IMR-90 (cell line): ENCODE results near the gene IL34. TPM values are rescaled to one million over a fixed set of nuclear protein-coding genes. Genes with fewer than 3 reads are reported as not detected.
A peak's percentile ranks its signal among the peaks of the same experiment; 100 is the strongest.

Source experiments
- ATAC-seq: fragments of 200-7000 bp; cut with Tn5 transposase; 2 replicates; pipeline ENCODE4 v1.9.1; 2020; ENCODE audit warnings: low read depth, mild to moderate bottlenecking, moderate library complexity
- BruUV-seq: library from RNA; stranded (reverse); fragments of 400-500 nt; replicated peaks from 2 replicates; lab custom pipeline; 2021; lab: Mats Ljungman, UMichigan
- CTCF ChIA-PET: fragments of 300-600 bp; formaldehyde crosslinking; extraction: SDS; loops from one replicate; lab custom pipeline; 2021; ENCODE audit warnings: antibody characterized with exemption; lab: Yijun Ruan, JAX
- POLR2A ChIA-PET: fragments of 300-600 bp; sonication (Branson Sonifier 250); formaldehyde crosslinking; loops from one replicate; lab custom pipeline; 2022; ENCODE audit warnings: antibody characterized with exemption; ENCODE audit not compliant: unreplicated experiment; lab: Charles Lee
- DNase-seq: peaks from one replicate; pipeline ENCODE4 v3.0.0; 2013
- H2AFZ ChIP-seq: replicated peaks from 2 replicates; pipeline ENCODE3; 2013; ENCODE audit warnings: low read length, mild to moderate bottlenecking; ENCODE audit not compliant: poor library complexity
- H2AK5ac ChIP-seq: 2 replicates; pipeline ENCODE4 v1.6.1; 2013; ENCODE audit warnings: low read depth, low read length, inconsistent platforms
- H2AK9ac ChIP-seq: replicated peaks from 2 replicates; pipeline ENCODE3; 2013; ENCODE audit warnings: mild to moderate bottlenecking, low read depth, low read length, moderate library complexity; ENCODE audit not compliant: poor library complexity
- H2BK120ac ChIP-seq: 2 replicates; pipeline ENCODE4 v1.6.1; 2013; ENCODE audit warnings: low read depth, low read length, inconsistent platforms
- H2BK15ac ChIP-seq: 3 replicates; pipeline ENCODE4 v1.6.1; 2013; ENCODE audit warnings: low read depth, low read length, inconsistent platforms
- H2BK20ac ChIP-seq: 2 replicates; pipeline ENCODE4 v1.6.1; 2013; ENCODE audit warnings: low read depth, mild to moderate bottlenecking, inconsistent platforms, low read length, moderate library complexity
- H2BK5ac ChIP-seq: 2 replicates; pipeline ENCODE4 v1.6.1; 2013; ENCODE audit warnings: mild to moderate bottlenecking, low read depth, low read length, inconsistent platforms; ENCODE audit not compliant: poor library complexity, severe bottlenecking
- H3K14ac ChIP-seq: replicated peaks from 2 replicates; pipeline ENCODE4 v1.6.1; 2013; ENCODE audit warnings: low read depth, low read length, inconsistent platforms
- H3K18ac ChIP-seq: 2 replicates; pipeline ENCODE4 v1.6.1; 2013; ENCODE audit warnings: low read depth, low read length, control low read depth
- H3K23ac ChIP-seq: 2 replicates; pipeline ENCODE4 v1.6.1; 2013; ENCODE audit warnings: low read depth, low read length, inconsistent platforms
- H3K27ac ChIP-seq: 2 replicates; pipeline ENCODE4 v1.5.1; 2013; ENCODE audit warnings: mild to moderate bottlenecking, control low read depth, low read length; ENCODE audit not compliant: insufficient read depth
- H3K27me3 ChIP-seq: 2 replicates; pipeline ENCODE4 v1.6.1; 2013; ENCODE audit warnings: low read length; ENCODE audit not compliant: control insufficient read depth, insufficient read depth
- H3K36me3 ChIP-seq: 2 replicates; pipeline ENCODE4 v1.6.1; 2013; ENCODE audit warnings: low read length, mixed read lengths; ENCODE audit not compliant: control insufficient read depth, insufficient read depth
- H3K4ac ChIP-seq: 2 replicates; pipeline ENCODE4 v1.6.1; 2013; ENCODE audit warnings: low read depth, low read length, inconsistent platforms
- H3K4me1 ChIP-seq: 2 replicates; pipeline ENCODE4 v1.6.1; 2013; ENCODE audit warnings: low read length, mixed read lengths; ENCODE audit not compliant: control insufficient read depth, insufficient read depth
- H3K4me2 ChIP-seq: 2 replicates; pipeline ENCODE4 v1.6.1; 2013; ENCODE audit warnings: low read depth, mild to moderate bottlenecking, control low read depth, low read length, moderate library complexity
- H3K4me3 ChIP-seq: 2 replicates; pipeline ENCODE4 v1.5.1; 2013; ENCODE audit warnings: low read depth, mild to moderate bottlenecking, control low read depth, low read length, moderate library complexity; ENCODE audit not compliant: insufficient read depth
- H3K56ac ChIP-seq: 2 replicates; pipeline ENCODE4 v1.6.1; 2013; ENCODE audit warnings: low read length, inconsistent platforms; ENCODE audit not compliant: insufficient read depth; ENCODE audit errors: extremely low read depth
- H3K79me1 ChIP-seq, 2 experiments: 2 replicates each; pipeline ENCODE4 v1.6.1; 2013; ENCODE audit warnings: low read length in 2 of 2, inconsistent platforms in 1 of 2, low read depth in 1 of 2
- H3K9ac ChIP-seq: 2 replicates; pipeline ENCODE4 v1.6.1; 2013; ENCODE audit warnings: low read depth, low read length, control low read depth
- H3K9me1 ChIP-seq: 2 replicates; pipeline ENCODE4 v1.6.1; 2013; ENCODE audit warnings: low read length, inconsistent platforms; ENCODE audit not compliant: insufficient read depth
- H3K9me3 ChIP-seq: 2 replicates; pipeline ENCODE4 v1.6.1; 2013; ENCODE audit warnings: low read length; ENCODE audit not compliant: control insufficient read depth, insufficient read depth
- H4K20me1 ChIP-seq: 2 replicates; pipeline ENCODE4 v1.6.1; 2013; ENCODE audit warnings: low read length, inconsistent platforms; ENCODE audit not compliant: insufficient read depth
- H4K5ac ChIP-seq: 2 replicates; pipeline ENCODE4 v1.6.1; 2013; ENCODE audit warnings: mild to moderate bottlenecking, low read depth, low read length, control low read depth
- H4K8ac ChIP-seq, 2 experiments: 2 replicates each; pipeline ENCODE4 v1.6.1; 2013; ENCODE audit warnings: low read depth in 2 of 2, low read length in 2 of 2, control low read depth in 1 of 2, inconsistent platforms in 1 of 2
- H4K91ac ChIP-seq: 2 replicates; pipeline ENCODE4 v1.6.1; 2013; ENCODE audit warnings: low read depth, low read length, inconsistent platforms; ENCODE audit not compliant: insufficient read depth
- BHLHE40 ChIP-seq: fragments of 150-350 bp; IDR thresholded peaks from 2 replicates; pipeline ENCODE4 v1.6.1; 2016; ENCODE audit warnings: mild to moderate bottlenecking, low read depth, low read length
- MAFK ChIP-seq: IDR thresholded peaks from 2 replicates; pipeline ENCODE4 v1.6.1; 2012; ENCODE audit warnings: low read depth, low read length, improper control_type of control experiment
- MXI1 ChIP-seq: IDR thresholded peaks from 2 replicates; pipeline ENCODE4 v1.6.1; 2012; ENCODE audit warnings: low read depth, mild to moderate bottlenecking, low read length, moderate library complexity, borderline replicate concordance
- RFX5 ChIP-seq: IDR thresholded peaks from 2 replicates; pipeline ENCODE4 v1.8.0; 2012; ENCODE audit warnings: low read depth, mild to moderate bottlenecking, low read length, moderate library complexity
- WGBS, 2 experiments: methylation state at CpG; one replicate each; pipeline versions ENCODE4 v1.1.5 to v1.1.7; 2013; ENCODE audit warnings: missing lambda C conversion rate in 2 of 2; ENCODE audit not compliant: insufficient read length in 1 of 2; ENCODE audit errors: extremely low coverage in 2 of 2; 5-methylcytosine and 5-hydroxymethylcytosine counted together
- dilution Hi-C: fragments of 300-500 bp; cut with HindIII; formaldehyde crosslinking; loops from one replicate; pipeline ENCODE4 v1.14.3; 2018; ENCODE audit warnings: low sequenced_read_pairs; ENCODE audit not compliant: unreplicated experiment
- in situ Hi-C: fragments of 300-500 bp; cut with MboI; formaldehyde crosslinking; loops from 3 replicates; pipeline ENCODE4 v1.14.3; 2019; ENCODE audit warnings: low sequenced_read_pairs, inconsistent platforms, mixed read lengths
- intact Hi-C: fragments of 100-400 bp; cut with micrococcal nuclease; formaldehyde crosslinking; loops from 2 replicates; pipeline ENCODE4 v1.10.0; 2022
- polyA plus RNA-seq, 3 experiments: library from polyadenylated mRNA; depleted of rRNA; stranded (reverse); fragments of >200 nt; gene quantifications; 2 replicates each; pipeline ENCODE4 v1.2.3, GENCODE V29; 2012; ENCODE audit warnings: low replicate concordance in 1 of 3
- total RNA-seq: library from RNA; depleted of rRNA; stranded (reverse); fragments of >200 nt; gene quantifications from 2 replicates; pipeline ENCODE4 v1.2.3, GENCODE V29; 2012
- TF ChIP-seq, protein P1 (sequence below): fragments of 150-350 bp; IDR thresholded peaks from 2 replicates; pipeline ENCODE4 v1.6.1; 2016; ENCODE audit warnings: low read depth, mild to moderate bottlenecking, low read length, moderate library complexity, borderline replicate concordance
- TF ChIP-seq, protein P2 (sequence below): fragments of 150-350 bp; IDR thresholded peaks from 2 replicates; pipeline ENCODE4 v1.6.1; 2017; ENCODE audit warnings: mild to moderate bottlenecking, antibody characterized with exemption, low read length, low read depth

Gene IL34
- total and polyA plus RNA-seq, 2 of the 4 experiments (the other 2 are of a cell fraction) = 1.3 to 2.5 TPM

DNA sequence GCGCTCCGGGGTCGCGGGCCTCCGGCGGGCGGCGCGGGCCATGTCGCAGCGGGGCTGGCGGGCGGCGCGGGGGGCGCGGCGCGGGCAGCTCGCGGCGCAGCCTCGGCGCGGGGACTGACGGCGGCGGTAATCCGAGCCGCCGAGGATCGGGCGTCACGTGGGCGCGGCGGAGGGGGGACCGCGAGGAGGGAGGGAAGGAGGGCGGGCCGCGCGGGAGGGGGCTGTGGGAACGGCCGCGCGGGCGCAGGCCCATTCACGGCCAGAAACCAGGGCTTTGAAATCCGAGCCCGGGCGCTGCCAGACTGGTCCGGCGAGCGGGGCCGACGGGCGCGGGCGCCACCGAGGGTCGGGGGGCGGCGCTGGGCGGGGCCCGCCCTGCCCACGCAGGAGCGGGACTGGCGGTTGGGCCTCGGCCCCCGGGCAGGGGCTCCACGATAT lies 39.6 kb downstream of the IL34 start, which contains the start of gene MTSS2 (continued):
- TF ChIP-seq, protein P1, sequence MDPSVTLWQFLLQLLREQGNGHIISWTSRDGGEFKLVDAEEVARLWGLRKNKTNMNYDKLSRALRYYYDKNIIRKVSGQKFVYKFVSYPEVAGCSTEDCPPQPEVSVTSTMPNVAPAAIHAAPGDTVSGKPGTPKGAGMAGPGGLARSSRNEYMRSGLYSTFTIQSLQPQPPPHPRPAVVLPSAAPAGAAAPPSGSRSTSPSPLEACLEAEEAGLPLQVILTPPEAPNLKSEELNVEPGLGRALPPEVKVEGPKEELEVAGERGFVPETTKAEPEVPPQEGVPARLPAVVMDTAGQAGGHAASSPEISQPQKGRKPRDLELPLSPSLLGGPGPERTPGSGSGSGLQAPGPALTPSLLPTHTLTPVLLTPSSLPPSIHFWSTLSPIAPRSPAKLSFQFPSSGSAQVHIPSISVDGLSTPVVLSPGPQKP = no peak

DNA sequence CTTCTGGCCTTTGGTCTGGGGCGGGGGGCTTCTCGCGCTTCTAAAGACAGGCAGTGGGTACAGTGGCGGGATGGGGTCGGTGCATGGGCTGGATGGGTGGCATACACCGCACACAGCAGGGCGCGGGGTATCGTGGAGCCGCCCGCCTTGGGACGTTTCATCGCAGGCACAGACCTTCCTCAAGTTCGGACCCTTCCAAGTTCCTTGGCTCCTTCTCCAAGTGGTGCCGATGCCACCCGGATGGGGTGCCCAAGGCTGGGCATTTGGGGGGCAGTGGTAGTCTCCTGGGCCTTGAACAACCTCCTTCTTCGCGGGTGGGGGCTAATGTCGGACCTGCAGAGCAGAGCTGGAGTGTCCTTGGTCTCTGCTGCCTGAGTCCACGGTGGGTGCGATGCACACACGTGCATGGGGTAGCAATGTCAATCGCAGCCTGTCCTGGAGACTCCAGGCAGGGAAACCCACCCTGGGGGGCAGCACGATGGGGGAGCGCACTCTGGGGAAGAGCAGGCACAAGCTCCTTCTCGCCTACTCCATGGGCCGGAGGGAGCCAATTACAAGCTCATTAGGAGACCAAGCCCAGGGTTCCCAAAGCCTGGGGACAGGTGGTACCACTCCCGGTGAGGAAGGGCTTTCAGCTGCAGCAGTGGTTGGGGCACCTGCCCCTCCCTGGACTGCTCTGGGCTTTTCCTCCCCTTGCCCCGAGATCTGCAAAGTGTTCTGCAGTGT lies 40.2 kb downstream of the IL34 start:
- H2BK5ac ChIP-seq = peak overlapping the region; percentile 59
- peak overlapping the region; percentile 34 for H3K4me3 ChIP-seq
- no peaks in the 10 kb centered on the region for H3K9me3 ChIP-seq
- peak overlapping the region; percentile 61 for H3K14ac ChIP-seq
- DNase-seq (no peak), ATAC-seq (no peak; the same call in 1 of the 2 replicates)
- H3K27ac ChIP-seq = peak overlapping the region; percentile 82
- WGBS, 2 experiments = 69% methylated on average over 6 of the region's 29 CpGs; no CpG with 5 or more reads in 1 of the 2 experiments
- H3K9ac ChIP-seq = peak overlapping the region; percentile 44; the same call in 1 of the 2 replicates
- peak overlapping the region; percentile 75 for H4K5ac ChIP-seq
- dilution Hi-C loops = no loop called here
- peaks cover 37% of the 10 kb centered on the region for H4K20me1 ChIP-seq
- peak overlapping the region; percentile 43 for H2BK20ac ChIP-seq
- peak overlapping the region; percentile 99 for H3K4ac ChIP-seq
- peak overlapping the region; percentile 97 for H4K91ac ChIP-seq
- peak overlapping the region; percentile 93 for H2BK120ac ChIP-seq
- CTCF ChIA-PET = interaction anchor here (0.8 to 1.9 kb wide), 4 partner anchors 28 to 86 kb away, joined by 3 to 6 read pairs (median 4); no protein-coding TSS in a partner anchor
- H2AK5ac ChIP-seq = peak overlapping the region; percentile 94
- POLR2A ChIA-PET = interaction anchor here (1.4 kb wide), 2 partner anchors 17 to 52 kb away, joined by 4 to 7 read pairs; no protein-coding TSS in a partner anchor
- peak overlapping the region; percentile 58 for H3K18ac ChIP-seq
- peak overlapping the region; percentile 28; the same call in 1 of the 2 replicates for H3K56ac ChIP-seq
- TF ChIP-seq RFX5 (no peak), MAFK (no peak), BHLHE40 (no peak), MXI1 (no peak)
- TF ChIP-seq, protein P2, sequence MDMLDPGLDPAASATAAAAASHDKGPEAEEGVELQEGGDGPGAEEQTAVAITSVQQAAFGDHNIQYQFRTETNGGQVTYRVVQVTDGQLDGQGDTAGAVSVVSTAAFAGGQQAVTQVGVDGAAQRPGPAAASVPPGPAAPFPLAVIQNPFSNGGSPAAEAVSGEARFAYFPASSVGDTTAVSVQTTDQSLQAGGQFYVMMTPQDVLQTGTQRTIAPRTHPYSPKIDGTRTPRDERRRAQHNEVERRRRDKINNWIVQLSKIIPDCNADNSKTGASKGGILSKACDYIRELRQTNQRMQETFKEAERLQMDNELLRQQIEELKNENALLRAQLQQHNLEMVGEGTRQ = no peak
- H3K79me1 ChIP-seq = peaks cover 0 to 67% of the 10 kb centered on the region in 2 experiments
- intact Hi-C loops = loop anchor here (5.0 kb wide), 1 partner anchor 671 kb away; the partner anchor contains the start of gene CALB2
- H2AK9ac ChIP-seq = peak overlapping the region; percentile 90
- peak overlapping the region; percentile 88 to 98 for H4K8ac ChIP-seq
- H3K23ac ChIP-seq = peak overlapping the region; percentile 81
- in situ Hi-C loops = loop anchor here (5.0 to 25.0 kb wide), 2 partner anchors 51 to 676 kb away; partner anchors contain the start of gene CALB2
- H3K27me3 ChIP-seq = no peaks in the 10 kb centered on the region
- H3K36me3 ChIP-seq = peaks cover 12% of the 10 kb centered on the region
- H3K9me1 ChIP-seq = peaks cover 43% of the 10 kb centered on the region
- H3K4me2 ChIP-seq = peak overlapping the region; percentile 76
- peak overlapping the region; percentile 50; the same call in 2 of the 3 replicates for H2BK15ac ChIP-seq
- H2AFZ ChIP-seq = peak overlapping the region; percentile 71
- no TSS peak for BruUV-seq
- peaks cover 61% of the 10 kb centered on the region for H3K4me1 ChIP-seq
